GM12878 (cell line): ENCODE data around the gene PML.

ENCODE experiments used
- EZH2 ChIP-seq: IDR thresholded peaks from 2 replicates; pipeline ENCODE4 v1.6.1; 2012; ENCODE audit warnings: low read depth, mild to moderate bottlenecking, control low read depth, inconsistent platforms, low read length, borderline replicate concordance; ENCODE audit not compliant: control insufficient read depth
- FOXK2 ChIP-seq: fragments of 450-650 bp; IDR thresholded peaks from 2 replicates; pipeline ENCODE4 v1.6.1; 2017; ENCODE audit warnings: mild to moderate bottlenecking, moderate library complexity
- HDAC6 ChIP-seq: fragments of 200-600 bp; sonication (generic); IDR thresholded peaks from one replicate; pipeline ENCODE4 v1.8.0; 2017; ENCODE audit warnings: antibody characterized with exemption; ENCODE audit not compliant: unreplicated experiment
- NR2C1 ChIP-seq: fragments of 450-650 bp; IDR thresholded peaks from 2 replicates; pipeline ENCODE4 v1.6.1; 2017; ENCODE audit warnings: antibody characterized with exemption, mild to moderate bottlenecking, moderate library complexity
- POLR2A ChIP-seq: IDR thresholded peaks from 2 replicates; pipeline ENCODE4 v1.6.1; 2011; ENCODE audit warnings: low read depth, mild to moderate bottlenecking, low read length
- RAD21 ChIP-seq: IDR thresholded peaks from 2 replicates; pipeline ENCODE4 v1.6.1; 2011; ENCODE audit warnings: mild to moderate bottlenecking, low read depth, low read length, moderate library complexity; ENCODE audit not compliant: insufficient read depth
- RCOR1 ChIP-seq: conservative IDR thresholded peaks from 2 replicates; pipeline ENCODE4 v1.6.1; 2012; ENCODE audit warnings: low read depth, low read length, improper control_type of control experiment
- RUNX3 ChIP-seq: IDR thresholded peaks from 2 replicates; pipeline ENCODE4 v1.6.1; 2012; ENCODE audit warnings: low read length, inconsistent platforms
- SP1 ChIP-seq: IDR thresholded peaks from one replicate; pipeline ENCODE4 v1.6.1; 2011; ENCODE audit warnings: low read depth, low read length
- STAT3 ChIP-seq: IDR thresholded peaks from 2 replicates; pipeline ENCODE4 v1.6.1; 2011; ENCODE audit warnings: low read depth, low read length, improper control_type of control experiment
- TF ChIP-seq, protein P1 (sequence below), 3 experiments: IDR thresholded peaks in 2 of 3; conservative IDR thresholded peaks in 1 of 3; 2 replicates each; pipeline ENCODE4 v1.5.1; 2011; ENCODE audit warnings: low read depth in 3 of 3, low read length in 3 of 3, mild to moderate bottlenecking in 3 of 3, control low read depth in 2 of 3, moderate library complexity in 2 of 3, inconsistent platforms in 1 of 3, mixed read lengths in 1 of 3; ENCODE audit not compliant: control insufficient read depth in 2 of 3, insufficient read depth in 1 of 3; ENCODE audit errors: extremely low read depth in 1 of 3
- TF ChIP-seq, protein P2 (sequence below): IDR thresholded peaks from 2 replicates; pipeline ENCODE4 v1.6.1; 2011; ENCODE audit warnings: borderline replicate concordance, low read depth, mild to moderate bottlenecking, moderate library complexity, mixed read lengths, low read length; ENCODE audit not compliant: insufficient read depth; ENCODE audit errors: extremely low read length

DNA sequence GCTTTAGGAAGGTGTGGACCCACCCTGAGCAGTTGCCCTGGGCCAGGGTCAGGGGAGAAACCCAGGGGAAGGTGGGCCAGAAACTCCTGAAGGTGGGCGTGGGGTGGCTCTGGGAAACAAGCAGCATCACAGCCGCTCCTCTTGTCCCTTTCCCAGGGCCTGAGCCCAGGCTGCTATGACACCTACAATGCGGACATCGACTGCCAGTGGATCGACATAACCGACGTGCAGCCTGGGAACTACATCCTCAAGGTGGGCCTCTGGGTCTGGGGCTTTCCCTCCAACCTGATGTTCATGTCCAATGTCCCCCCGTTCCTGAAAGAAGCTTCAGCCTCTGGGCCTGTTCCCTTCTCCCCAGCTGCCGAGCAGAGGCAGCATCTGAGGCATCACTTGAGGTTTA is 46.9 kb upstream of the PML start:
- TF ChIP-seq, protein P1, sequence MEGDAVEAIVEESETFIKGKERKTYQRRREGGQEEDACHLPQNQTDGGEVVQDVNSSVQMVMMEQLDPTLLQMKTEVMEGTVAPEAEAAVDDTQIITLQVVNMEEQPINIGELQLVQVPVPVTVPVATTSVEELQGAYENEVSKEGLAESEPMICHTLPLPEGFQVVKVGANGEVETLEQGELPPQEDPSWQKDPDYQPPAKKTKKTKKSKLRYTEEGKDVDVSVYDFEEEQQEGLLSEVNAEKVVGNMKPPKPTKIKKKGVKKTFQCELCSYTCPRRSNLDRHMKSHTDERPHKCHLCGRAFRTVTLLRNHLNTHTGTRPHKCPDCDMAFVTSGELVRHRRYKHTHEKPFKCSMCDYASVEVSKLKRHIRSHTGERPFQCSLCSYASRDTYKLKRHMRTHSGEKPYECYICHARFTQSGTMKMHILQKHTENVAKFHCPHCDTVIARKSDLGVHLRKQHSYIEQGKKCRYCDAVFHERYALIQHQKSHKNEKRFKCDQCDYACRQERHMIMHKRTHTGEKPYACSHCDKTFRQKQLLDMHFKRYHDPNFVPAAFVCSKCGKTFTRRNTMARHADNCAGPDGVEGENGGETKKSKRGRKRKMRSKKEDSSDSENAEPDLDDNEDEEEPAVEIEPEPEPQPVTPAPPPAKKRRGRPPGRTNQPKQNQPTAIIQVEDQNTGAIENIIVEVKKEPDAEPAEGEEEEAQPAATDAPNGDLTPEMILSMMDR (IDR thresholded peaks at IDR 0.05 in 2 of 3, conservative IDR thresholded peaks at IDR 0.05 in 1 of 3; ENCODE audit: control insufficient read depth in 2 of 3, extremely low read depth in 1 of 3, insufficient read depth in 1 of 3, low read depth in 3 of 3, low read length in 3 of 3) = no peak
- TF ChIP-seq RUNX3 (no peak), RCOR1 (no peak), FOXK2 (no peak), NR2C1 (no peak), POLR2A (no peak), HDAC6 (no peak), SP1 (no peak), EZH2 (no peak), STAT3 (no peak), RAD21 (no peak)
- TF ChIP-seq, protein P2, sequence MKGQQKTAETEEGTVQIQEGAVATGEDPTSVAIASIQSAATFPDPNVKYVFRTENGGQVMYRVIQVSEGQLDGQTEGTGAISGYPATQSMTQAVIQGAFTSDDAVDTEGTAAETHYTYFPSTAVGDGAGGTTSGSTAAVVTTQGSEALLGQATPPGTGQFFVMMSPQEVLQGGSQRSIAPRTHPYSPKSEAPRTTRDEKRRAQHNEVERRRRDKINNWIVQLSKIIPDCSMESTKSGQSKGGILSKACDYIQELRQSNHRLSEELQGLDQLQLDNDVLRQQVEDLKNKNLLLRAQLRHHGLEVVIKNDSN = no peak
